Spleen (tissue), 11 donors: ENCODE data around the gene AP4M1. TPM values are rescaled to one million over a fixed set of nuclear protein-coding genes. Genes with fewer than 3 reads are reported as not detected.

Experiments
- DNase-seq: peaks from one replicate; pipeline ENCODE4 v3.0.0-alpha.2; 2020
- H3K27ac ChIP-seq, 8 donors: fragments of 200-600 bp; sonication (generic) in 7 of 8; 1 replicate in 4 of 8; 2 replicates in 4 of 8; pipeline versions ENCODE4 v1.5.0 to v1.8.0; 2016 to 2021; ENCODE audit warnings: inconsistent platforms in 4 of 8, mild to moderate bottlenecking in 4 of 8, moderate library complexity in 1 of 8
- H3K27me3 ChIP-seq, 7 donors: fragments of 200-600 bp; sonication (generic) in 6 of 7; replicated peaks in 1 of 7; 1 replicate in 4 of 7; 2 replicates in 3 of 7; pipeline versions ENCODE4 v1.5.0 to v1.8.0; 2016 to 2021; ENCODE audit warnings: inconsistent platforms in 3 of 7, mild to moderate bottlenecking in 1 of 7
- H3K36me3 ChIP-seq, 6 donors: fragments of 200-600 bp; sonication (generic) in 5 of 6; 1 replicate in 4 of 6; 2 replicates in 2 of 6; pipeline versions ENCODE4 v1.5.0 to v1.8.0; 2016 to 2021; ENCODE audit warnings: inconsistent platforms in 2 of 6
- H3K4me1 ChIP-seq, 6 donors: fragments of 200-600 bp; sonication (generic) in 5 of 6; 1 replicate in 3 of 6; 2 replicates in 3 of 6; pipeline versions ENCODE4 v1.5.0 to v1.8.0; 2016 to 2021; ENCODE audit warnings: inconsistent platforms in 3 of 6
- H3K4me3 ChIP-seq, 8 donors: fragments of 200-600 bp; sonication (generic) in 7 of 8; 1 replicate in 4 of 8; 2 replicates in 4 of 8; pipeline versions ENCODE4 v1.5.0 to v1.8.0; 2016 to 2021; ENCODE audit warnings: inconsistent platforms in 4 of 8, mild to moderate bottlenecking in 4 of 8, moderate library complexity in 2 of 8
- H3K9me3 ChIP-seq, 8 donors: fragments of 200-600 bp; sonication (generic) in 7 of 8; 1 replicate in 4 of 8; 2 replicates in 4 of 8; pipeline versions ENCODE4 v1.5.0 to v1.8.0; 2016 to 2021; ENCODE audit warnings: inconsistent platforms in 4 of 8
- CTCF ChIP-seq, 11 experiments: fragments of 200-600 bp in 7 of 11; fragments of 450-650 bp in 4 of 11; sonication (generic) in 4 of 11; IDR thresholded peaks in 8 of 11; conservative IDR thresholded peaks in 3 of 11; 1 replicate in 7 of 11; 2 replicates in 4 of 11; pipeline versions ENCODE4 v1.4.0 to v1.8.0; 2016 to 2021; ENCODE audit warnings: antibody characterized with exemption in 11 of 11, inconsistent platforms in 4 of 11, mild to moderate bottlenecking in 1 of 11
- POLR2A ChIP-seq, 3 donors: fragments of 450-650 bp; IDR thresholded peaks; one replicate each; pipeline ENCODE4 v1.5.1; 2017; ENCODE audit warnings: antibody characterized with exemption in 3 of 3, mild to moderate bottlenecking in 1 of 3
- POLR2AphosphoS5 ChIP-seq, 3 donors: sonication (generic); formaldehyde crosslinking; IDR thresholded peaks; one replicate each; pipeline ENCODE4 v1.5.1; 2017; ENCODE audit warnings: antibody characterized with exemption in 3 of 3
- WGBS, 5 donors: extraction: QIAGEN DNeasy Blood & Tissue Kit in 3 of 5; methylation state at CpG; one replicate each; pipeline versions ENCODE4 v1.1.5 to v1.1.7; 2013 to 2018; 5-methylcytosine and 5-hydroxymethylcytosine counted together
- intact Hi-C: fragments of 100-400 bp; cut with DNase I; formaldehyde crosslinking; loops from one replicate; pipeline ENCODE4 v1.15.0; 2023; ENCODE audit warnings: low total_unique reads
- polyA plus RNA-seq, 3 donors: library from polyadenylated mRNA; stranded (reverse); fragments of 200-250 nt; gene quantifications; one replicate each; pipeline ENCODE4 v1.2.1, GENCODE V29; 2013
- total RNA-seq, 7 donors: library from RNA; depleted of rRNA in 3 of 7; stranded (reverse); fragments of >200 nt in 3 of 7; fragmentation: NEBNext Ultra II Directional in 4 of 7; extraction: Animal tissue kit (Norgen Biotek cat#: 25700) in 4 of 7; gene quantifications; one replicate each; pipeline versions ENCODE4 v1.1.0 to v1.2.1, GENCODE V29; 2016 to 2021
- donor health status: healthy with polysubstance abuse.
- donor health status: DM: no; HTN: no; CAD: no; lungs with moderate emphysema.
- donor health status: DM: no; HTN: no; CAD: no.
- donor health status: Bipolar disorder and iron deficiency.
- donor health status: healthy.
- donor health status: DM: no; HTN: no; CAD: no.
- donor health status: DM: yes; HTN: yes; CAD: no.

The AP4M1 gene
- total and polyA plus RNA-seq, 10 donors = 8.7 to 18.0 (median 10.2) TPM

DNA sequence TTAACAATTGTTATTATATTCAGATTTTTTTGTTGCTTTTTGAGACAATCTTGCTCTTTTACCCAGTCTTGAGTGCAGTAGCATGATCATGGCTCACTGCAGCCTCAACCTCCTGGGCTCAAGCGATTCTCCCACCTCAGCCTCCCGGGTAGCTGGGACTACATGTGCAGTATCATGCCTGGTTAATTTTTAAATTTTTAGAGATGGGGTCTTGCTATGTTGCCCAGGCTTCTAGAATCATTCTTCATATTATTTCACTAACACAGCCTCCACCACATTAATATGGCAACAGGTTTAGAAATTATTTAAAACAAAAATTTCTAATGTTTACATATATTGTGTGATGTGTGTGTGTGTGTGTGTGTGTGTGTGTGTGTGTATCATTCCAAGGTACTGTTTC lies 45.8 kb downstream of the AP4M1 start:
- TF ChIP-seq CTCF (IDR thresholded peaks at IDR 0.05 in 8 of 11, conservative IDR thresholded peaks at IDR 0.05 in 3 of 11) = no peak
- no peak for TF ChIP-seq POLR2A (IDR thresholded peaks at IDR 0.05)
- TF ChIP-seq POLR2AphosphoS5 (IDR thresholded peaks at IDR 0.05) = no peak
- intact Hi-C loops = no loop called here
- no peak for DNase-seq

GRCh38 chr7:100148225-100148558 lies 46.7 kb downstream of the AP4M1 start:
- H3K4me3 ChIP-seq = peak overlapping the region; percentile 55 to 81 (median 73)
- H3K27me3 ChIP-seq = no peaks in the 10 kb centered on the region
- peak overlapping the region; percentile 74 to 97 (median 94) for H3K27ac ChIP-seq
- H3K4me1 ChIP-seq = peaks cover 28 to 55% (median 47%) of the 10 kb centered on the region in 6 donors
- peaks cover 0 to 30% (median 3%) of the 10 kb centered on the region in 6 donors for H3K36me3 ChIP-seq
- H3K9me3 ChIP-seq = no peaks in the 10 kb centered on the region
- intact Hi-C loops = no loop called here
- TF ChIP-seq POLR2AphosphoS5 (IDR thresholded peaks at IDR 0.05) (no peak), CTCF (IDR thresholded peaks at IDR 0.05 in 8 of 11, conservative IDR thresholded peaks at IDR 0.05 in 3 of 11) (peak in 1 of 11 experiments; percentile 6), POLR2A (IDR thresholded peaks at IDR 0.05) (no peak)
- WGBS, 5 donors = 11 to 20% (median 14%) methylated on average over 14 of the region's 14 CpGs
- DNase-seq = no peak

More for the DNA sequence above, 45.8 kb downstream of the AP4M1 start:
- H3K27ac ChIP-seq = peak overlapping the region in 1 of 8 donors; percentile 97
- WGBS, 5 donors = 93 to 98% (median 98%) methylated on average over 2 of the region's 2 CpGs
- no peaks in the 10 kb centered on the region for H3K9me3 ChIP-seq
- peaks cover 23 to 46% (median 38%) of the 10 kb centered on the region in 6 donors for H3K4me1 ChIP-seq
- no peak overlapping the region for H3K4me3 ChIP-seq
- H3K27me3 ChIP-seq = no peaks in the 10 kb centered on the region
- H3K36me3 ChIP-seq = peaks cover 0 to 20% (median 2%) of the 10 kb centered on the region in 6 donors

DNA sequence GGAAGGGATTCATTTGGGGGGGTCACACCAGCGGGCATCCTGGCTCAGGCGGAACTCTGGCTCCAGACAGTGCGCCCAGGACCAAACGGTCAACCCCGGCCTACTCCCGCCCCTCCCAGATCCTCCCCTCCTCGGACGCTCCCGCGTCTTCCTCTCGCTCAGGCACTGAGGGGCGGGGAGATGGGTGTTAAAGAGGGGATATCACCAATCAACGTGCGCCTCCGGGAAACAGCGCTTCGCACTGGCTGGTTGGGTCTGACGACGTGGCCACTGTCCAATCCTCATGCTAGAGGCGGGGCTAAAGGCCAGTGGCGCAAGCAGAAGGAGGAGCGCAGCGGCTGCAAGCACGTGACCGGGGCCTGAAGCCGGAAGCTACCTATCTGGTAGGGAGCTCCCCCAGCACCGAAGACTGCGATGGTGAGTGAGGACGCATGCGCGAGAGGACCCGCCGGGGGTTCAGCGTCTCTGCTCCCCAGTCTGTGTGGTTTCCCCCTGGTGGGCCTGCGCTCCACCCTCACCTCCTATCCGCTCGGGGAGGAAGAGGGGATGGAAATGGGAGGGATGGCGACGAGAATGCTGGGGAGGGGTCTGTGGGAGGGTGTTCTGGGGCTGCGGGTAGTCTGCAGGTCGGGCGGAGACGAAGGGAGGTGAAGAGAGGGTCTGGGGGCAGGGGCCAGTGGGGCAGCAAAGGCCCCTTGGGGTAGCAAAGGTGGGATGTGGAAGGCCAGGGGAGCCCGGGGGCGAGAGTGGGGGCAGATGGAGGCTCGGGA lies 47.3 kb downstream of the AP4M1 start, which contains the start of gene LAMTOR4:
TSS of gene LAMTOR4 (plus strand) at position 360 of the 770 bp plus-strand sequence. CDS start at position 415, 55 bp downstream.
- peaks cover 28 to 60% (median 52%) of the 10 kb centered on the region in 6 donors for H3K4me1 ChIP-seq
- H3K27ac ChIP-seq = peak within 1 kb of the TSS; percentile 74 to 97 (median 94)
- intact Hi-C loops = no loop called here
- peak within 1 kb of the TSS; percentile 55 to 81 (median 73) for H3K4me3 ChIP-seq
- H3K9me3 ChIP-seq = no peaks in the 10 kb centered on the region
- 0 to 1% (median 1%) methylated on average over 35 to 46 of the region's 46 CpGs for WGBS, 5 donors
- DNase-seq = peak; percentile 100
- TF ChIP-seq CTCF (IDR thresholded peaks at IDR 0.05 in 8 of 11, conservative IDR thresholded peaks at IDR 0.05 in 3 of 11) (peak in 8 of 11 experiments; percentile 5 to 37 (median 22)), POLR2AphosphoS5 (IDR thresholded peaks at IDR 0.05) (peak; percentile 96 to 98 (median 97)), POLR2A (IDR thresholded peaks at IDR 0.05) (peak; percentile 37 to 68 (median 61))
- no peaks in the 10 kb centered on the region for H3K27me3 ChIP-seq
- H3K36me3 ChIP-seq = peaks cover 0 to 35% (median 9%) of the 10 kb centered on the region in 6 donors

- intact Hi-C loops = no loop called here
- peak overlapping the region in 7 of 8 donors; percentile 59 to 97 (median 70) for H3K27ac ChIP-seq
- peak overlapping the region in 1 of 8 donors; percentile 33 for H3K4me3 ChIP-seq
- H3K27me3 ChIP-seq = no peaks in the 10 kb centered on the region
- TF ChIP-seq POLR2AphosphoS5 (IDR thresholded peaks at IDR 0.05) (peak in 1 of 3 donors; percentile 40), POLR2A (IDR thresholded peaks at IDR 0.05) (no peak), CTCF (IDR thresholded peaks at IDR 0.05 in 8 of 11, conservative IDR thresholded peaks at IDR 0.05 in 3 of 11) (peak in 1 of 11 experiments; percentile 19)
- no peaks in the 10 kb centered on the region for H3K9me3 ChIP-seq
- peaks cover 0 to 72% (median 37%) of the 10 kb centered on the region in 6 donors for H3K36me3 ChIP-seq
- H3K4me1 ChIP-seq = peaks cover 34 to 93% (median 84%) of the 10 kb centered on the region in 6 donors
- no peak for DNase-seq
Measured at GRCh38 chr7:100152404-100152803, 51.0 kb downstream of the AP4M1 start.
